HFF-Myc (cell line): ENCODE results near the gene CACTIN.
A peak's percentile ranks its signal among the peaks of the same experiment; 100 is the strongest.

Source experiments
- DNase-seq: peaks from one replicate; pipeline ENCODE4 v3.0.0-alpha.2; 2011; ENCODE audit warnings: low read depth; ENCODE audit errors: extremely low read depth
- H3K4me3 ChIP-seq: replicated peaks from 2 replicates; pipeline ENCODE4 v1.5.1; 2011; ENCODE audit warnings: low read depth, mild to moderate bottlenecking, control low read depth, low read length
- TF ChIP-seq, protein P1 (sequence below): IDR thresholded peaks from 2 replicates; pipeline ENCODE4 v1.5.1; 2012; ENCODE audit warnings: mild to moderate bottlenecking, low read depth, low read length, control low read depth; ENCODE audit errors: missing control alignments

Gene CACTIN

GRCh38 chr19:3626473-3627350, at the start of gene CACTIN:
CACTIN (minus strand) TSS chr19:3626790; CDS start chr19:3626762, 28 bp downstream.
- peak within 1 kb of the TSS; percentile 92 for H3K4me3 ChIP-seq
- DNase-seq = peak; percentile 91
- TF ChIP-seq, protein P1, sequence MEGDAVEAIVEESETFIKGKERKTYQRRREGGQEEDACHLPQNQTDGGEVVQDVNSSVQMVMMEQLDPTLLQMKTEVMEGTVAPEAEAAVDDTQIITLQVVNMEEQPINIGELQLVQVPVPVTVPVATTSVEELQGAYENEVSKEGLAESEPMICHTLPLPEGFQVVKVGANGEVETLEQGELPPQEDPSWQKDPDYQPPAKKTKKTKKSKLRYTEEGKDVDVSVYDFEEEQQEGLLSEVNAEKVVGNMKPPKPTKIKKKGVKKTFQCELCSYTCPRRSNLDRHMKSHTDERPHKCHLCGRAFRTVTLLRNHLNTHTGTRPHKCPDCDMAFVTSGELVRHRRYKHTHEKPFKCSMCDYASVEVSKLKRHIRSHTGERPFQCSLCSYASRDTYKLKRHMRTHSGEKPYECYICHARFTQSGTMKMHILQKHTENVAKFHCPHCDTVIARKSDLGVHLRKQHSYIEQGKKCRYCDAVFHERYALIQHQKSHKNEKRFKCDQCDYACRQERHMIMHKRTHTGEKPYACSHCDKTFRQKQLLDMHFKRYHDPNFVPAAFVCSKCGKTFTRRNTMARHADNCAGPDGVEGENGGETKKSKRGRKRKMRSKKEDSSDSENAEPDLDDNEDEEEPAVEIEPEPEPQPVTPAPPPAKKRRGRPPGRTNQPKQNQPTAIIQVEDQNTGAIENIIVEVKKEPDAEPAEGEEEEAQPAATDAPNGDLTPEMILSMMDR = no peak

- TF ChIP-seq, protein P1 = no peak
- H3K4me3 ChIP-seq = no peak overlapping the region
- DNase-seq = no peak
These were observed 48.4 kb upstream of the CACTIN start for GRCh38 chr19:3674784-3675543.

GRCh38 chr19:3673506-3674439, 47.2 kb upstream of the CACTIN start:
- TF ChIP-seq, protein P1 = no peak
- no peak for DNase-seq
- no peak overlapping the region for H3K4me3 ChIP-seq

- H3K4me3 ChIP-seq = no peak overlapping the region
- no peak for DNase-seq
- TF ChIP-seq, protein P1 = no peak
These were observed 46.4 kb upstream of the CACTIN start for GRCh38 chr19:3672993-3673392.

DNA sequence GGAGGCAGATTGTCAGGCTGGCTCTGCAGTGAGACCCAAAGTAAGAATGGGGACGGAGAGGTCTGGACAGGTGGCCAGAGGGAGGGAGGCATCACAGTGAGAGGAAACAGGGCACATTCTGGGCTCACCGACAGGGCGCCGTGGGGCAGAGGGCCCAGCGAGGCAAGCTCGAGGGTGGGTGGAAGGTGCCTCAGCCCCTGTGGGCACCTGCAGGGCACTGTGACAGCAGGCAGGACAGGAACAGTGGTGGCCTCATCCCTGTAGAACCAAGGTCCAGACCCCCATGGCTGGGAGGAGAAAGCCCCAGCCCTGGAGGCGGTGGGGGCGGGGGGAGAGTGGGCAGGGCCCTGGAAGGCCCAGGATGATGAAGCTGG, 46.0 kb upstream of the CACTIN start:
- DNase-seq = no peak
- TF ChIP-seq, protein P1 = no peak
- H3K4me3 ChIP-seq = no peak overlapping the region
